Activated T-cell treated with anti-CD3 and anti-CD28 coated beads, Interleukin-2, amount 50 U/mL, for 4 hours (primary cell): ENCODE results near the gene KCNQ4. TPM values are rescaled to one million over a fixed set of nuclear protein-coding genes. Genes with fewer than 3 reads are reported as not detected.

Experiments used
- ATAC-seq, 2 donors: fragments of 200-7000 bp; cut with Tn5 transposase; one replicate each; pipeline ENCODE4 v1.10.0; 2021
- DNase-seq: peaks from one replicate; pipeline ENCODE4 v3.0.0-alpha.2; 2020
- H3K27me3 Mint-ChIP-seq: one replicate; pipeline ENCODE4 v1.8.0; 2021; ENCODE audit warnings: low read depth, mixed read lengths
- H3K36me3 Mint-ChIP-seq: one replicate; pipeline ENCODE4 v1.8.0; 2022; ENCODE audit warnings: mixed read lengths; ENCODE audit not compliant: insufficient read depth
- H3K4me1 Mint-ChIP-seq: one replicate; pipeline ENCODE4 v1.8.0; 2021; ENCODE audit warnings: low read depth, mixed read lengths
- H3K4me3 Mint-ChIP-seq: one replicate; pipeline ENCODE4 v1.8.0; 2021; ENCODE audit warnings: mild to moderate bottlenecking, moderate library complexity, mixed read lengths
- H3K9me3 Mint-ChIP-seq: one replicate; pipeline ENCODE4 v1.8.0; 2021; ENCODE audit warnings: mixed read lengths
- total RNA-seq, 3 donors: library from RNA; stranded (reverse); gene quantifications; one replicate each; pipeline ENCODE4 v1.2.1, GENCODE V29; 2021

The KCNQ4 gene
- total RNA-seq, 3 donors from 2014 or later: 0.24 to 0.56 (median 0.24) TPM

- ATAC-seq: no peak
- peaks cover 48% of the 10 kb centered on the region for H3K36me3 Mint-ChIP-seq
- no peaks in the 10 kb centered on the region for H3K9me3 Mint-ChIP-seq
- DNase-seq: no peak
- H3K4me1 Mint-ChIP-seq: peaks cover 23% of the 10 kb centered on the region
- no peaks in the 10 kb centered on the region for H3K27me3 Mint-ChIP-seq
- no peak overlapping the region for H3K4me3 Mint-ChIP-seq
Measured at GRCh38 chr1:40748841-40749718, 34.5 kb upstream of the KCNQ4 start.

GRCh38 chr1:40749817-40750216 lies 33.8 kb upstream of the KCNQ4 start:
- peaks cover 23% of the 10 kb centered on the region for H3K4me1 Mint-ChIP-seq

GRCh38 chr1:40750451-40750908 lies 33.1 kb upstream of the KCNQ4 start:
- Mint-ChIP-seq H3K4me1 (peaks cover 16% of the 10 kb centered on the region), H3K36me3 (peaks cover 57% of the 10 kb centered on the region), H3K9me3 (no peaks in the 10 kb centered on the region), H3K4me3 (no peak overlapping the region), H3K27me3 (no peaks in the 10 kb centered on the region)
- ATAC-seq (no peak), DNase-seq (no peak)

More at GRCh38 chr1:40749817-40750216, 33.8 kb upstream of the KCNQ4 start:
- DNase-seq (no peak), ATAC-seq (no peak)
- H3K4me3 Mint-ChIP-seq: no peak overlapping the region
- H3K36me3 Mint-ChIP-seq: peaks cover 54% of the 10 kb centered on the region
- H3K9me3 Mint-ChIP-seq: no peaks in the 10 kb centered on the region
- no peaks in the 10 kb centered on the region for H3K27me3 Mint-ChIP-seq

- H3K9me3 Mint-ChIP-seq: no peaks in the 10 kb centered on the region
- no peaks in the 10 kb centered on the region for H3K27me3 Mint-ChIP-seq
- no peak overlapping the region for H3K4me3 Mint-ChIP-seq
- peaks cover 11% of the 10 kb centered on the region for H3K4me1 Mint-ChIP-seq
- ATAC-seq: no peak
- peaks cover 58% of the 10 kb centered on the region for H3K36me3 Mint-ChIP-seq
- DNase-seq: no peak
Measured at GRCh38 chr1:40751802-40752201, 31.8 kb upstream of the KCNQ4 start.

- Mint-ChIP-seq H3K4me1 (peaks cover 11% of the 10 kb centered on the region), H3K36me3 (peaks cover 57% of the 10 kb centered on the region), H3K4me3 (no peak overlapping the region), H3K27me3 (no peaks in the 10 kb centered on the region), H3K9me3 (no peaks in the 10 kb centered on the region)
- no peak for DNase-seq
- ATAC-seq: peak; percentile 63 to 69
Measured at GRCh38 chr1:40753142-40753882, 30.3 kb upstream of the KCNQ4 start.

GRCh38 chr1:40754201-40754600 lies 29.4 kb upstream of the KCNQ4 start:
- H3K9me3 Mint-ChIP-seq: no peaks in the 10 kb centered on the region
- ATAC-seq: no peak
- DNase-seq: no peak
- no peaks in the 10 kb centered on the region for H3K27me3 Mint-ChIP-seq
- H3K4me1 Mint-ChIP-seq: peaks cover 11% of the 10 kb centered on the region
- H3K4me3 Mint-ChIP-seq: no peak overlapping the region
- peaks cover 61% of the 10 kb centered on the region for H3K36me3 Mint-ChIP-seq

GRCh38 chr1:40755067-40755466 lies 28.5 kb upstream of the KCNQ4 start:
- Mint-ChIP-seq H3K36me3 (peaks cover 60% of the 10 kb centered on the region), H3K9me3 (no peaks in the 10 kb centered on the region), H3K27me3 (no peaks in the 10 kb centered on the region), H3K4me1 (peaks cover 11% of the 10 kb centered on the region), H3K4me3 (no peak overlapping the region)
- DNase-seq: no peak
- ATAC-seq: no peak

- peaks cover 51% of the 10 kb centered on the region for H3K36me3 Mint-ChIP-seq
- DNase-seq: no peak
Measured at GRCh38 chr1:40756523-40756922, 27.1 kb upstream of the KCNQ4 start.

GRCh38 chr1:40757084-40757483 lies 26.5 kb upstream of the KCNQ4 start:
- DNase-seq (no peak), ATAC-seq (no peak)
- H3K4me3 Mint-ChIP-seq: no peak overlapping the region
- H3K27me3 Mint-ChIP-seq: no peaks in the 10 kb centered on the region
- peaks cover 51% of the 10 kb centered on the region for H3K36me3 Mint-ChIP-seq
- peaks cover 10% of the 10 kb centered on the region for H3K4me1 Mint-ChIP-seq
- no peaks in the 10 kb centered on the region for H3K9me3 Mint-ChIP-seq

More at GRCh38 chr1:40756523-40756922, 27.1 kb upstream of the KCNQ4 start:
- no peak overlapping the region for H3K4me3 Mint-ChIP-seq
- H3K4me1 Mint-ChIP-seq: peaks cover 9% of the 10 kb centered on the region
- H3K27me3 Mint-ChIP-seq: no peaks in the 10 kb centered on the region
- ATAC-seq: no peak
- no peaks in the 10 kb centered on the region for H3K9me3 Mint-ChIP-seq

GRCh38 chr1:40758004-40758403 lies 25.6 kb upstream of the KCNQ4 start:
- DNase-seq (no peak), ATAC-seq (no peak)
- H3K27me3 Mint-ChIP-seq: no peaks in the 10 kb centered on the region
- H3K4me1 Mint-ChIP-seq: peaks cover 11% of the 10 kb centered on the region
- no peaks in the 10 kb centered on the region for H3K9me3 Mint-ChIP-seq
- H3K36me3 Mint-ChIP-seq: peaks cover 51% of the 10 kb centered on the region
- no peak overlapping the region for H3K4me3 Mint-ChIP-seq

GRCh38 chr1:40758578-40759343 lies 24.8 kb upstream of the KCNQ4 start:
- Mint-ChIP-seq H3K4me1 (peaks cover 13% of the 10 kb centered on the region), H3K36me3 (peaks cover 47% of the 10 kb centered on the region), H3K27me3 (no peaks in the 10 kb centered on the region), H3K4me3 (no peak overlapping the region), H3K9me3 (no peaks in the 10 kb centered on the region)
- DNase-seq (no peak), ATAC-seq (no peak)

GRCh38 chr1:40760984-40761383 lies 22.6 kb upstream of the KCNQ4 start:
- Mint-ChIP-seq H3K4me1 (peaks cover 22% of the 10 kb centered on the region), H3K4me3 (no peak overlapping the region), H3K9me3 (no peaks in the 10 kb centered on the region), H3K27me3 (no peaks in the 10 kb centered on the region), H3K36me3 (peaks cover 36% of the 10 kb centered on the region)
- ATAC-seq: no peak
- no peak for DNase-seq

- no peak for ATAC-seq
- DNase-seq: no peak
- peaks cover 34% of the 10 kb centered on the region for H3K36me3 Mint-ChIP-seq
- H3K27me3 Mint-ChIP-seq: no peaks in the 10 kb centered on the region
- no peaks in the 10 kb centered on the region for H3K9me3 Mint-ChIP-seq
- peaks cover 22% of the 10 kb centered on the region for H3K4me1 Mint-ChIP-seq
- no peak overlapping the region for H3K4me3 Mint-ChIP-seq
Measured at GRCh38 chr1:40762144-40762923, 21.3 kb upstream of the KCNQ4 start.
